Activated CD4-positive, alpha-beta T cell treated with anti-CD3 and anti-CD28 coated beads, Interleukin-10, Interleukin-2, amounts not matched to agents 100 ng/mL and 50 ng/mL, durations not matched to agents 16 hours and 8 hours (primary cell): ENCODE results near the gene INAFM1.

ENCODE experiments used
- DNase-seq: peaks from one replicate; pipeline ENCODE4 v3.0.0-alpha.2; 2020

The INAFM1 gene

GRCh38 chr19:47274071-47274890 lies at the start of gene INAFM1:
INAFM1 (plus strand) TSS chr19:47274885; CDS start chr19:47274920, 35 bp downstream.
- DNase-seq, result peak; percentile 99

- peak; percentile 88 for DNase-seq
Observed at GRCh38 chr19:47225746-47226425, 48.8 kb upstream of the INAFM1 start.

- peak; percentile 84 for DNase-seq
Observed at GRCh38 chr19:47226426-47227351, 48.0 kb upstream of the INAFM1 start.

GRCh38 chr19:47227352-47228167 lies 47.1 kb upstream of the INAFM1 start:
- DNase-seq, result peak; percentile 73

GRCh38 chr19:47228168-47228936 lies 46.3 kb upstream of the INAFM1 start:
- peak; percentile 35 for DNase-seq

GRCh38 chr19:47228937-47229675 lies 45.6 kb upstream of the INAFM1 start:
- peak; percentile 23 for DNase-seq

- DNase-seq, result peak; percentile 19
Observed at GRCh38 chr19:47229676-47230053, 45.0 kb upstream of the INAFM1 start.

GRCh38 chr19:47230054-47230920 lies 44.4 kb upstream of the INAFM1 start:
- peak; percentile 78 for DNase-seq

GRCh38 chr19:47230921-47231214 lies 43.8 kb upstream of the INAFM1 start, which contains the start of gene BBC3:
BBC3 (minus strand) TSS chr19:47231199; CDS start chr19:47228431, 2,768 bp downstream.
- DNase-seq, result no peak

GRCh38 chr19:47231215-47232054 lies 43.2 kb upstream of the INAFM1 start:
- DNase-seq, result peak; percentile 91

GRCh38 chr19:47232422-47233211 lies 42.1 kb upstream of the INAFM1 start:
- DNase-seq, result peak; percentile 30

- no peak for DNase-seq
Observed at GRCh38 chr19:47236072-47236675, 38.5 kb upstream of the INAFM1 start.

- no peak for DNase-seq
Observed at GRCh38 chr19:47239152-47239551, 35.5 kb upstream of the INAFM1 start.

GRCh38 chr19:47239610-47240296 lies 34.9 kb upstream of the INAFM1 start:
- DNase-seq, result peak; percentile 57

GRCh38 chr19:47240556-47240955 lies 34.1 kb upstream of the INAFM1 start:
- DNase-seq, result no peak

GRCh38 chr19:47240996-47241918 lies 33.4 kb upstream of the INAFM1 start:
- peak; percentile 80 for DNase-seq
